Glomerular visceral epithelial cell (primary cell): ENCODE data around the gene ZNF565.
A peak's percentile ranks its signal among the peaks of the same experiment; 100 is the strongest.
"Not testable (repeated sequence)": the region's sequence is repeated elsewhere in the genome, so short reads cannot be mapped to it uniquely, and the experiment has no call there.

ENCODE experiments used
- DNase-seq: peaks from one replicate; pipeline ENCODE4 v3.0.0-alpha.2; 2016; ENCODE audit errors: extremely low spot score

The ZNF565 gene

GRCh38 chr19:36150586-36150985 lies 63.9 kb downstream of the ZNF565 start:
- DNase-seq: no peak

- no peak for DNase-seq
These were observed 64.6 kb downstream of the ZNF565 start for GRCh38 chr19:36149673-36150406.

GRCh38 chr19:36144624-36145023 lies 69.8 kb downstream of the ZNF565 start:
- DNase-seq: no peak

GRCh38 chr19:36142496-36142895 lies 72.0 kb downstream of the ZNF565 start:
- no peak for DNase-seq

- no peak for DNase-seq
These were observed 72.4 kb downstream of the ZNF565 start for GRCh38 chr19:36142046-36142445.

- peak; percentile 89 for DNase-seq
These were observed 73.2 kb downstream of the ZNF565 start for GRCh38 chr19:36141039-36141927.

GRCh38 chr19:36140304-36141038 lies 74.0 kb downstream of the ZNF565 start:
- peak; percentile 69 for DNase-seq

GRCh38 chr19:36139473-36140303 lies 74.8 kb downstream of the ZNF565 start, which contains the start of gene CAPNS1:
TSS of gene CAPNS1 (plus strand) at chr19:36140066. CDS start at chr19:36141012, 946 bp downstream.
- peak; percentile 98 for DNase-seq

GRCh38 chr19:36139120-36139472 lies 75.4 kb downstream of the ZNF565 start:
- no peak for DNase-seq

- peak; percentile 79 for DNase-seq
These were observed 77.3 kb downstream of the ZNF565 start for GRCh38 chr19:36136964-36137686.

- not testable (repeated sequence) for DNase-seq
These were observed 79.6 kb downstream of the ZNF565 start for GRCh38 chr19:36134867-36135266.
